HFF-Myc (cell line): ENCODE measurements around the gene ENO4.

Experiments
- DNase-seq: peaks from one replicate; pipeline ENCODE4 v3.0.0-alpha.2; 2011; ENCODE audit warnings: low read depth; ENCODE audit errors: extremely low read depth
- H3K4me3 ChIP-seq: replicated peaks from 2 replicates; pipeline ENCODE4 v1.5.1; 2011; ENCODE audit warnings: low read depth, mild to moderate bottlenecking, control low read depth, low read length
- TF ChIP-seq, protein P1 (sequence below): IDR thresholded peaks from 2 replicates; pipeline ENCODE4 v1.5.1; 2012; ENCODE audit warnings: mild to moderate bottlenecking, low read depth, low read length, control low read depth; ENCODE audit errors: missing control alignments

ENO4 gene

DNA sequence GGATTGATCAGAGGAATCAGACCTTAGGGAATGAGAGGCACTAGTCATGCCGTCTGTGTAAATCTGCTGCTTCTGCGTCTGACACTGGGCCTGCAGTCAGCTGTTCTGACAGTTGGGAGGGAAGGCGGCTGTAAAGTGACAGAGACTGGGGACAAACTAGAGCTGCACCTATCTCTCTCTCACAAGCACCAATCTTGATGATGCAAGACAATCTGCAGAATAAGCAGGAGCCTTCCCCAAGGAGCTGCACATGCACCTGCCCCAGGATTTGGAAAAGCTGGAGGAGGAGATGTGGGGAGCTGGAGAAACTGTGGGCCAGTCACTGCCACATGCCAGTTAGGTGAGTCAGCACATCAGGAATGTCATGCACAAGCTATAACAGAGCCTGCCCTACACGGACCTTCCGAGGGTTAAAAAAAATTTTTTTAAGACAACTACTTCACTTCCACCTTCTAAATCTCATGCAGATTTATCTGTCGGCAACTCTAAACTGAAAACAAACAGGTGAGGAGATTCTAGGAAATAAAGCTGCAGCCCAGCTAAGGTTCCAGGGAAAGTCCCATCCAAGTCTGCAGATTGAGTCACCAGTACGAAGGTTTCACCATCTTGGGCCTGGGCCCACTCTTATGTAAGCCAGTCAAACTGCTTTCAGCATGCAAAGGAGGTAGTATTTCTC, 39.2 kb downstream of the ENO4 start:
- H3K4me3 ChIP-seq: no peak overlapping the region
- peak; percentile 58 for DNase-seq
- TF ChIP-seq, protein P1, sequence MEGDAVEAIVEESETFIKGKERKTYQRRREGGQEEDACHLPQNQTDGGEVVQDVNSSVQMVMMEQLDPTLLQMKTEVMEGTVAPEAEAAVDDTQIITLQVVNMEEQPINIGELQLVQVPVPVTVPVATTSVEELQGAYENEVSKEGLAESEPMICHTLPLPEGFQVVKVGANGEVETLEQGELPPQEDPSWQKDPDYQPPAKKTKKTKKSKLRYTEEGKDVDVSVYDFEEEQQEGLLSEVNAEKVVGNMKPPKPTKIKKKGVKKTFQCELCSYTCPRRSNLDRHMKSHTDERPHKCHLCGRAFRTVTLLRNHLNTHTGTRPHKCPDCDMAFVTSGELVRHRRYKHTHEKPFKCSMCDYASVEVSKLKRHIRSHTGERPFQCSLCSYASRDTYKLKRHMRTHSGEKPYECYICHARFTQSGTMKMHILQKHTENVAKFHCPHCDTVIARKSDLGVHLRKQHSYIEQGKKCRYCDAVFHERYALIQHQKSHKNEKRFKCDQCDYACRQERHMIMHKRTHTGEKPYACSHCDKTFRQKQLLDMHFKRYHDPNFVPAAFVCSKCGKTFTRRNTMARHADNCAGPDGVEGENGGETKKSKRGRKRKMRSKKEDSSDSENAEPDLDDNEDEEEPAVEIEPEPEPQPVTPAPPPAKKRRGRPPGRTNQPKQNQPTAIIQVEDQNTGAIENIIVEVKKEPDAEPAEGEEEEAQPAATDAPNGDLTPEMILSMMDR: no peak

DNA sequence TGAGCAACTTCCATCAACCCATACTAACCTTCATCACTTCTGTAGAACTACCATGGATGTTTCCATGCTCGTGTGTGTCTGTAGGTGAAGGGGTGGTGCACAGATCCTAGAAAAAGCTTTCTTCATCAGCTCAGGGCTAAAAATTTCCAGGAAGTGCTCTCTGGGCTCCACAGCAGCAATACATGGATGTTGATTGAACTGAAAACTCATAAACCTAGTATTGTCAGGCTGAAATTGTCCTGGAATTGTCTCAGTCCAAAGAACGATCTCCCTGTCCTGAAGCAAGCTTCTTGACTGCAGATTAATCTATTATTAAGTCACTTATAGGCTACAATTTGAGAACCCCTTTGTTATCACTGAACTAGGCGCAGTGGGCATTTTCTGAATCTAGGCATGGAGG, 39.8 kb downstream of the ENO4 start:
- TF ChIP-seq, protein P1: no peak
- DNase-seq: no peak
- H3K4me3 ChIP-seq: no peak overlapping the region

DNA sequence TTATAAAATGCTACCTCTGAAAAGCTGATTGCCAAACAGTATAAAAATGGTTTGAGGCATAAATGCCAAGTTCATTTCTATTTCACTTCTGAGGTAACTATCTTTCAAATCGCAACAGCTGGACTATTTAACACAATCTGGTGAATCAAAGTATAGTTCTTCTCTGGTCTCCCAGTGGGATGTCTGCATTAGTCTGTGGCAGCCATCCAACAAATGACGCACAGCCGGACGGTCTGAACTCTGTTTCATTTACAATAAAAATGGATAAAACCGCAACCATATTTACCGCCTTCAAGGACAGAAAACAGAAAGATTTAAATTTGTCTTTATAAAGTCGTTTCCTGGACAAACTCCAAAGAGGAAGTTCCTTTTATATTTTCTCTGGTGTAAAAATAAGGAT, 41.9 kb downstream of the ENO4 start:
- TF ChIP-seq, protein P1: no peak
- H3K4me3 ChIP-seq: no peak overlapping the region
- DNase-seq: peak; percentile 71

DNA sequence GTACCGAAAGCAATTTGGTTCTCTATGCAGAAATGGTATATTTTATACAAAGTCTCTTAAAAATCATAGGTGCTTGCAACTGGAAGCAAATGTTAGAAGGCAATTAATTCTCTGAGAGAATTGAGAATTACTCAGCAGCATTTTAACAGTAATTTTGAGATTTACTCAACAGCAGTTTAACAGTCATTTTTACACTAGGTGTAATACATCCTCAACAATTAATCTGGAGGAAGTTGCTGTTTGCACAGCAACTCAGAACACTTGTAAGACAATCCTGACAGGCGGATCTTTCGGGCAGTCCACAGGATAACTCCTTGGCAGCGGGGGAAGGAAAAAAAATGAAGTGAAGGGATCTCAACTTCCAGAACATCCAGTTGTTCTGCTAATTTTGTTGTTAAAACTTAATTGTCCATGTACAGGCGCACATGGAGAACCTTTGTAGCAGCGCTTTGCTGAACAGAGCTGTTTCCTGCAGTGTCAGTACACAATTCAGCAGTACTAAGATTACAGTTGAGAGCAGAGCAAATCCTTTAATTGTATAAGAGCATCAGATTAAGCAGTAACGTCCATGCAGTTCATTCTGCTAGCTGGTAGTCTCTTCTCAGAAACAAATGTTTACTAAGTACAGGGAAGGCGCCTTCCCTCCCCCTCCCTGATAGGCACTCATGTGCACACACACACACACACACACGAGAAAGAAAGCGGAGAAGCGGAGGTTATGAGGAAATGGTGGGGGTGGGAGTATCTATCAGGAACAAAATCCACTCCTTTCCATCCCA, 43.8 kb downstream of the ENO4 start:
- H3K4me3 ChIP-seq: no peak overlapping the region
- TF ChIP-seq, protein P1: no peak
- DNase-seq: no peak

DNA sequence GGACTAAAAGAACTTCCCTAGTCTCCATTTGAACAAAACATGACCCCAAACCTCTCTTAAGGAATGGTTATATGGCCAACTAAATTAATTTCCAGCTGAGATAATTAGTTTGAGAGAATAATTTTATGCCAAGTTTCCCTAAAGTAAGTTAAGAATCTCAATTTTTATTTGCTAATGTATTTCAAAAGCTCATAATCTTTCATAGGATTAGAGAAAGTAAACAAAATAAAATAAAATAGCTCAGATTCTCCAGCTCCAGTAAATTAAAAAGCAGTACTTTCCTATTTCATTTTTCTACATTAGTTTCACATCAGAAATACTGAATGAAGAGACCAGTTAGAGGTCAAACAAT, 44.4 kb downstream of the ENO4 start:
- H3K4me3 ChIP-seq: no peak overlapping the region
- no peak for DNase-seq
- TF ChIP-seq, protein P1: no peak

DNA sequence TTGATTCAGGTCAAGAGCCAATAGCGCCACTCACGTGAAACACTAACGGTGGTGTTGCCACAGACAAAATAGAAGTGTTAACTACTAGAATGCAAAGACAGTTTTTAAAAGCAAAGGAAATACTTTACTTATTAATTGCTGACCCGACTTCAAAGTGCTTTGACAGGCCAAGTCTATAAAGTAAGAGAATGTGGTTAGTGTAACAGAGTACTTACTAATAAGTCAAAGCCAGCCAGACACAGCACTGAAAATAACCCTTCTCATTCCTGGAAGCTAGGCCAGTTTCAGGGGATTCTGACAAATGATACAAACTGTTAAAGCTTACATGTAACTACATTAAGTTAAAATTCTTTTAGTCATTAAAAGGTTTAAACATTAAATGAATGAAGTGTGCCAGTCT, 50.3 kb downstream of the ENO4 start:
- TF ChIP-seq, protein P1: no peak
- DNase-seq: no peak
- no peak overlapping the region for H3K4me3 ChIP-seq
